ENCODE data around the gene PRR13.

- TF ChIP-seq CTCF (IDR thresholded peaks at IDR 0.05) (no peak), POLR2AphosphoS5 (IDR thresholded peaks at IDR 0.05) (no peak)
Measured at GRCh38 chr12:53431187-53431586, 10.3 kb upstream of the PRR13 start.

All from transverse colon (tissue), 4 donors.